Measurements from ENCODE around the gene RAB11FIP4.

Gene RAB11FIP4

GRCh38 chr17:31495022-31495885 is 103.8 kb downstream of the RAB11FIP4 start:
- in situ Hi-C loops (cut with MboI; ENCODE audit: low sequenced_read_pairs), result no loop called here

GRCh38 chr17:31496097-31496496 is 104.6 kb downstream of the RAB11FIP4 start:
- in situ Hi-C loops (cut with MboI; ENCODE audit: low sequenced_read_pairs), result no loop called here

GRCh38 chr17:31496601-31497000 is 105.1 kb downstream of the RAB11FIP4 start:
- in situ Hi-C loops (cut with MboI; ENCODE audit: low sequenced_read_pairs), result no loop called here

- in situ Hi-C loops (cut with MboI; ENCODE audit: low sequenced_read_pairs), result no loop called here
Measured at GRCh38 chr17:31497431-31497830, 106.0 kb downstream of the RAB11FIP4 start.

- in situ Hi-C loops (cut with MboI; ENCODE audit: low sequenced_read_pairs), result no loop called here
Measured at GRCh38 chr17:31497994-31498826, 106.7 kb downstream of the RAB11FIP4 start.

GRCh38 chr17:31499771-31500554 is 108.5 kb downstream of the RAB11FIP4 start:
- in situ Hi-C loops (cut with MboI; ENCODE audit: low sequenced_read_pairs), result no loop called here

- in situ Hi-C loops (cut with MboI; ENCODE audit: low sequenced_read_pairs), result loop anchor here (5.0 kb wide), 1 partner anchor 64 kb away; no protein-coding TSS in a partner anchor
Measured at GRCh38 chr17:31506517-31506916, 115.0 kb downstream of the RAB11FIP4 start.

- in situ Hi-C loops (cut with MboI; ENCODE audit: low sequenced_read_pairs), result loop anchor here (5.0 kb wide), 1 partner anchor 66 kb away; no protein-coding TSS in a partner anchor
Measured at GRCh38 chr17:31508288-31509094, 117.0 kb downstream of the RAB11FIP4 start.

GRCh38 chr17:31509095-31509804 is 117.8 kb downstream of the RAB11FIP4 start:
- in situ Hi-C loops (cut with MboI; ENCODE audit: low sequenced_read_pairs), result loop anchor here (5.0 kb wide), 1 partner anchor 67 kb away; no protein-coding TSS in a partner anchor

GRCh38 chr17:31509805-31510177 is 118.3 kb downstream of the RAB11FIP4 start:
- in situ Hi-C loops (cut with MboI; ENCODE audit: low sequenced_read_pairs), result loop anchor here (5.0 kb wide), 1 partner anchor 67 kb away; no protein-coding TSS in a partner anchor

- in situ Hi-C loops (cut with MboI; ENCODE audit: low sequenced_read_pairs), result no loop called here
Measured at GRCh38 chr17:31510308-31511194, 119.1 kb downstream of the RAB11FIP4 start.

- in situ Hi-C loops (cut with MboI; ENCODE audit: low sequenced_read_pairs), result no loop called here
Measured at GRCh38 chr17:31511195-31511578, 119.7 kb downstream of the RAB11FIP4 start.

- in situ Hi-C loops (cut with MboI; ENCODE audit: low sequenced_read_pairs), result no loop called here
Measured at GRCh38 chr17:31511580-31511979, 120.1 kb downstream of the RAB11FIP4 start.

GRCh38 chr17:31512104-31512740 is 120.7 kb downstream of the RAB11FIP4 start:
- in situ Hi-C loops (cut with MboI; ENCODE audit: low sequenced_read_pairs), result no loop called here

GRCh38 chr17:31512796-31513195 is 121.3 kb downstream of the RAB11FIP4 start:
- in situ Hi-C loops (cut with MboI; ENCODE audit: low sequenced_read_pairs), result no loop called here

- in situ Hi-C loops (cut with MboI; ENCODE audit: low sequenced_read_pairs), result no loop called here
Measured at GRCh38 chr17:31513731-31514427, 122.4 kb downstream of the RAB11FIP4 start.

GRCh38 chr17:31515267-31515666 is 123.8 kb downstream of the RAB11FIP4 start:
- in situ Hi-C loops (cut with MboI; ENCODE audit: low sequenced_read_pairs), result no loop called here

All from HL-60/S4 treated with retinoic acid at 250 ng/mL for 4 days and 3 days (cell line).